Adipocyte (in vitro differentiated cells): ENCODE measurements around the gene SELENOV.

ENCODE experiments used
- DNase-seq: peaks from one replicate; pipeline ENCODE4 v3.0.0-alpha.2; 2015; ENCODE audit warnings: low read depth
- H3K27me3 ChIP-seq: replicated peaks from 2 replicates; pipeline ENCODE4 v1.7.0; 2013; ENCODE audit warnings: mild to moderate bottlenecking, low read length, moderate library complexity; ENCODE audit not compliant: control insufficient read depth, insufficient read depth
- H3K36me3 ChIP-seq: 2 replicates; pipeline ENCODE4 v1.7.0; 2013; ENCODE audit warnings: low read length, mild to moderate bottlenecking, moderate library complexity; ENCODE audit not compliant: control insufficient read depth, insufficient read depth, severe bottlenecking
- H3K4me1 ChIP-seq: 2 replicates; pipeline ENCODE4 v1.7.0; 2013; ENCODE audit warnings: mild to moderate bottlenecking, low read length, moderate library complexity; ENCODE audit not compliant: control insufficient read depth, insufficient read depth
- H3K4me3 ChIP-seq: 2 replicates; pipeline ENCODE4 v1.7.0; 2013; ENCODE audit warnings: mild to moderate bottlenecking, low read length, moderate library complexity
- H3K9ac ChIP-seq: 2 replicates; pipeline ENCODE4 v1.7.0; 2013; ENCODE audit warnings: mild to moderate bottlenecking, low read length, moderate library complexity
- H3K9me3 ChIP-seq: 2 replicates; pipeline ENCODE4 v1.7.0; 2013; ENCODE audit warnings: mild to moderate bottlenecking, low read length, moderate library complexity; ENCODE audit not compliant: control insufficient read depth

SELENOV gene

DNA sequence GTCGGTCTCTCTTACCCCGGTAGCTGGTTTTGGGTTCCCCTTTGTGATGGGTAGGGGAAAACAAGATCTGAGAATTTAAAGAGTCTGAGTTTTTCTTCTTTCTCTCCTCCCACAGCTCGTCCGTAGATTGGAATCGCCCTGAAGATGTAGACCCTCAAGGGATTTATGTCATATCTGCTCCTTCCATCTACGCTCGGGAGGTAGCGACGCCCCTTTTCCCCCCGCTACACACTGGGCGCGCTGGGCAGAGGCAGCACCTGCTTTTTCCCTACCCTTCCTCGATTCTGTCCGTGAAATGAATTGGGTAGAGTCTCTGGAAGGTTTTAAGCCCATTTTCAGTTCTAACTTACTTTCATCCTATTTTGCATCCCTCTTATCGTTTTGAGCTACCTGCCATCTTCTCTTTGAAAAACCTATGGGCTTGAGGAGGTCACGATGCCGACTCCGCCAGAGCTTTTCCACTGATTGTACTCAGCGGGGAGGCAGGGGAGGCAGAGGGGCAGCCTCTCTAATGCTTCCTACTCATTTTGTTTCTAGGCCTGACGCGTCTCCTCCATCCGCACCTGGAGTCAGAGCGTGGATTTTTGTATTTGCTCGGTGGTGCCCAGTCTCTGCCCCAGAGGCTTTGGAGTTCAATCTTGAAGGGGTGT is 7.1 kb upstream of the SELENOV start:
- Histone ChIP-seq H3K9me3 (peaks cover 1% of the 10 kb centered on the region), H3K9ac (no peak overlapping the region), H3K4me1 (no peaks in the 10 kb centered on the region), H3K36me3 (no peaks in the 10 kb centered on the region), H3K4me3 (peak overlapping the region; percentile 76), H3K27me3 (peaks cover 51% of the 10 kb centered on the region)
- DNase-seq = no peak

- Histone ChIP-seq H3K9me3 (peaks cover 3% of the 10 kb centered on the region), H3K27me3 (peaks cover 51% of the 10 kb centered on the region), H3K4me3 (no peak overlapping the region), H3K9ac (no peak overlapping the region), H3K36me3 (no peaks in the 10 kb centered on the region), H3K4me1 (no peaks in the 10 kb centered on the region)
- no peak for DNase-seq
Measured at GRCh38 chr19:39508629-39509028, 6.3 kb upstream of the SELENOV start.

GRCh38 chr19:39509233-39509632 is 5.7 kb upstream of the SELENOV start:
- Histone ChIP-seq H3K4me3 (no peak overlapping the region), H3K9ac (no peak overlapping the region), H3K9me3 (peaks cover 3% of the 10 kb centered on the region), H3K4me1 (no peaks in the 10 kb centered on the region), H3K36me3 (no peaks in the 10 kb centered on the region), H3K27me3 (peaks cover 51% of the 10 kb centered on the region)
- DNase-seq = no peak

GRCh38 chr19:39512988-39513387 is 2.0 kb upstream of the SELENOV start:
- no peaks in the 10 kb centered on the region for H3K36me3 ChIP-seq
- H3K27me3 ChIP-seq = peaks cover 54% of the 10 kb centered on the region
- H3K4me1 ChIP-seq = no peaks in the 10 kb centered on the region
- no peak overlapping the region for H3K4me3 ChIP-seq
- peaks cover 3% of the 10 kb centered on the region for H3K9me3 ChIP-seq
- H3K9ac ChIP-seq = no peak overlapping the region
- DNase-seq = no peak

GRCh38 chr19:39515551-39516191 is 732 bp downstream of the SELENOV start:
- Histone ChIP-seq H3K4me3 (peak overlapping the region; percentile 54), H3K4me1 (no peaks in the 10 kb centered on the region), H3K9ac (no peak overlapping the region), H3K27me3 (peaks cover 47% of the 10 kb centered on the region), H3K9me3 (peaks cover 3% of the 10 kb centered on the region), H3K36me3 (no peaks in the 10 kb centered on the region)
- DNase-seq = no peak

GRCh38 chr19:39516270-39516669 is 1.3 kb downstream of the SELENOV start:
- peaks cover 47% of the 10 kb centered on the region for H3K27me3 ChIP-seq
- peaks cover 3% of the 10 kb centered on the region for H3K9me3 ChIP-seq
- H3K4me3 ChIP-seq = no peak overlapping the region
- no peaks in the 10 kb centered on the region for H3K4me1 ChIP-seq
- no peaks in the 10 kb centered on the region for H3K36me3 ChIP-seq
- no peak overlapping the region for H3K9ac ChIP-seq
- DNase-seq = no peak

GRCh38 chr19:39517432-39517831 is 2.5 kb downstream of the SELENOV start:
- H3K9ac ChIP-seq = no peak overlapping the region
- DNase-seq = no peak
- no peaks in the 10 kb centered on the region for H3K36me3 ChIP-seq
- peaks cover 3% of the 10 kb centered on the region for H3K9me3 ChIP-seq
- no peak overlapping the region for H3K4me3 ChIP-seq
- peaks cover 43% of the 10 kb centered on the region for H3K27me3 ChIP-seq
- H3K4me1 ChIP-seq = no peaks in the 10 kb centered on the region

DNA sequence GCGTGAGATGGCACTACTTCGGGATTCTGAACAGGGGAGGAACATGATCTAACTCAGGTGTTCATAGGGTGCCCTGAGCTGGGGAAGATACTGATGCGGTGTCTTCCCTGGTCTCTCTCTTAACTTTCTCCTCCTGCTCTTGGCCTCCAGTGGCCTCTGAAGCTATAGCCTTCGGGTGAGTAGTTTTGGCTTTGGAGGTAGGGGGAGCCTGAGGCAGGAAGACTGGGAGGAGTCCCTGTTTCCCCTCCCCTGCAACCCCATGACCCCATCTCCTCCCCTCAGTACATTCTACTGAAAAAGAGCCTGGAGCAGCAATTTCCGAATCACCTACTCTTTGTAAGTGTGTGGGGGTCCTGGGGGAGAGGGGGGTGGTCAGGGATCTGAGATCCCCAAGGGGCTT is 3.5 kb downstream of the SELENOV start:
- Histone ChIP-seq H3K9me3 (no peaks in the 10 kb centered on the region), H3K36me3 (no peaks in the 10 kb centered on the region), H3K4me1 (no peaks in the 10 kb centered on the region), H3K9ac (no peak overlapping the region), H3K27me3 (peaks cover 34% of the 10 kb centered on the region), H3K4me3 (no peak overlapping the region)
- DNase-seq = no peak

- H3K4me3 ChIP-seq = no peak overlapping the region
- H3K9me3 ChIP-seq = no peaks in the 10 kb centered on the region
- H3K4me1 ChIP-seq = no peaks in the 10 kb centered on the region
- no peak overlapping the region for H3K9ac ChIP-seq
- H3K36me3 ChIP-seq = no peaks in the 10 kb centered on the region
- DNase-seq = no peak
- peaks cover 29% of the 10 kb centered on the region for H3K27me3 ChIP-seq
Measured at GRCh38 chr19:39518975-39519374, 4.0 kb downstream of the SELENOV start.

GRCh38 chr19:39520541-39521484 is 5.9 kb downstream of the SELENOV start:
- Histone ChIP-seq H3K36me3 (no peaks in the 10 kb centered on the region), H3K9ac (no peak overlapping the region), H3K4me1 (no peaks in the 10 kb centered on the region), H3K27me3 (peaks cover 11% of the 10 kb centered on the region), H3K9me3 (no peaks in the 10 kb centered on the region), H3K4me3 (no peak overlapping the region)
- DNase-seq = no peak

- Histone ChIP-seq H3K36me3 (no peaks in the 10 kb centered on the region), H3K9me3 (no peaks in the 10 kb centered on the region)
Measured at GRCh38 chr19:39524495-39524894, 9.6 kb downstream of the SELENOV start.

More at GRCh38 chr19:39524495-39524894, 9.6 kb downstream of the SELENOV start:
- Histone ChIP-seq H3K4me1 (no peaks in the 10 kb centered on the region), H3K9ac (no peak overlapping the region), H3K27me3 (no peaks in the 10 kb centered on the region), H3K4me3 (no peak overlapping the region)
- DNase-seq = no peak
